NOMO-1 treated with dmso at 0.1 percent for 144 hours (cell line): ENCODE measurements around the gene JAM3.

ENCODE experiments used
- DNase-seq: peaks from one replicate; lab custom pipeline; 2025; ENCODE audit not compliant: unreplicated experiment; lab: John Stamatoyannopoulos, UW

JAM3 gene

DNA sequence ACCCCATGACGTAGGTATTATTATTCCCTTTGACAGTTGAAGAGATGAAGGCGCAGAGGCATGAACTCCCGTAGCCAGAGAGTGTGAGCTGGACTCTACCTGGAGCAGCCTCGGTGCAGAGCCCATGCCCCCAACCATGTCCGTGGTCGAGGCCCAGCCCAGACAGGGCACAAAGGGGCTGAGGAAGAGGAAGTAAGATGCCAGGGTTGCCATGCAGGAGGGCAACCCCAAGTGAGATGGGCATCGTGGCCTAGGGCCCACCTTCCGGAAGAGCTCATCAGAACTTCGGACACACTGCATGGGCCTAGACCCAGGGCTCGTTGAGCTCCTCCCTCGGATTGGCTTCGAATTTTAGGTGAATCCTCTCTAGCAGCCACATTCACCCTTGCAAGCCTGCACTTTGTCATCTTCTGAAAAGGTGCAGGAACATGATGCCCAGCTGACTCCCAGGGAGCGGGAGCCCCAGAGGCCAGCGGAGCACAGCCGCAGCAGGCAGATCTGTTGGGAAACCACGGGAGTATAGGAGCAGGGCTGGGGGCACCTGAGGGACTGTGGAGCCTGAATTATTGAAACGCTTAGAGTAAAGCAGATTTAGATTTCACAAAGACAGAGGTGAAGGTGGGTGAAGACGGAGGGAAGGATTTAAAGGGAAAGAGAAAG is 29.0 kb upstream of the JAM3 start:
- DNase-seq = no peak

DNA sequence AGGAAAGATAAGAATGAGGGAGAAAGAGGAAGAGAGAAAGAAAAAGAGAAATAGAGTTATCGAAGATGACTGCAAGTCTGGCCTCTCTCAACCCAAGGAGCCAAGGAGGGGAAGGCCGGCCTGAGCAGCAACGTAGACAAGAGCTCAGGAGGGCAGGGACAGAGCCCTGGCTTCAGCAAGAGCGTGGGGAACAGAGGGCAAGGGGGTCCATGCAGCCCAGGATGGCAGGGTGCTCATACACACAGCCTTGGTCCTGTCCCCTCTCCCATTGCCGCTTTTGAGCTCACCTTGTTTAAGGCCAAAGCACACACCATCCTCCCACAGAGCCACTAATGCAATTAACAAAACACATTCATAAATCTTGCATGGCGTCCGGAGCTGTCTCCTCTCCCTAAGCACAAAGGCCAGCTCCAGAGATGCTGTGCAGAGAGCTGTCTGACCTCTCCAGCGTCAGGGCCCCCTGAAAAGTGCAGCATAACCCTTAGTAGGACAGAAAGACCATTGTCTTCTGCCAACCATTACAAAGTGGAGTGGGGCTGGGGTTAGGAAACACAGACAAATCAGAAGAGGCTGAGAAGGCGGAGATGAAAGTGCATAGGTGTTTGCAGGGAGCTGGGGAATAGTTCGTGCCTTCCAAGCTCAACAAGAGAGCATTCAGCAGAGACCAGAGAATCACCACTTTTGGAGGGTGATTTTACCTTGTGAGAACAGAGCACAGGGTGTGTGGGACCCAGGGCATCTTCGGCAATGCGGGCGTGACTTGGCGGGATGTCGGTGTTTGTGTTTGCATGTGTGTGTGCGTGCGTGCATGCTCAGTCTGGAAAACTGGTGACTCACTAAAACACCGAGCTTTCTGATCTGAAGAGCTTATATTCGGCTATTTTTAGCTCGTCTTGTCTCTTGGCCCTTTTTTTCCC is 28.2 kb upstream of the JAM3 start:
- no peak for DNase-seq

DNA sequence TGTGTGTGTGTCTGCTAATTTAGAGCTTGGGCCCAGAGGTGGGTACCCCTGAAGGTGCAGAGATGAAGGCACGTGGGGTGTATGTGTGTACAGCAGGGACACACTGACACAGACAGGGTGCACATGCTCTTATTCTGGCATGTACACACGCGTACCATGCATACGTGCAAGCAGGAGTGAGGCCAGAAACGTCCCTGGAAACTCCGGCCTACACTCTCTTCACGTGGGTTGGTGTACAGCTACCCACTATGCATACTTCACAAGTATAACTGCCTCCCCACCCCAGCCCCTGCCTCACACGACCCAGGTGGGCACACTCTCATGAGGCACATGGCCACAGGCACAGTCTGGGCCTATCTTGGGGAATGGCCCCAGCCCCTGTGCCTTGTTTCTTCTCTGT is 27.5 kb upstream of the JAM3 start:
- no peak for DNase-seq

DNA sequence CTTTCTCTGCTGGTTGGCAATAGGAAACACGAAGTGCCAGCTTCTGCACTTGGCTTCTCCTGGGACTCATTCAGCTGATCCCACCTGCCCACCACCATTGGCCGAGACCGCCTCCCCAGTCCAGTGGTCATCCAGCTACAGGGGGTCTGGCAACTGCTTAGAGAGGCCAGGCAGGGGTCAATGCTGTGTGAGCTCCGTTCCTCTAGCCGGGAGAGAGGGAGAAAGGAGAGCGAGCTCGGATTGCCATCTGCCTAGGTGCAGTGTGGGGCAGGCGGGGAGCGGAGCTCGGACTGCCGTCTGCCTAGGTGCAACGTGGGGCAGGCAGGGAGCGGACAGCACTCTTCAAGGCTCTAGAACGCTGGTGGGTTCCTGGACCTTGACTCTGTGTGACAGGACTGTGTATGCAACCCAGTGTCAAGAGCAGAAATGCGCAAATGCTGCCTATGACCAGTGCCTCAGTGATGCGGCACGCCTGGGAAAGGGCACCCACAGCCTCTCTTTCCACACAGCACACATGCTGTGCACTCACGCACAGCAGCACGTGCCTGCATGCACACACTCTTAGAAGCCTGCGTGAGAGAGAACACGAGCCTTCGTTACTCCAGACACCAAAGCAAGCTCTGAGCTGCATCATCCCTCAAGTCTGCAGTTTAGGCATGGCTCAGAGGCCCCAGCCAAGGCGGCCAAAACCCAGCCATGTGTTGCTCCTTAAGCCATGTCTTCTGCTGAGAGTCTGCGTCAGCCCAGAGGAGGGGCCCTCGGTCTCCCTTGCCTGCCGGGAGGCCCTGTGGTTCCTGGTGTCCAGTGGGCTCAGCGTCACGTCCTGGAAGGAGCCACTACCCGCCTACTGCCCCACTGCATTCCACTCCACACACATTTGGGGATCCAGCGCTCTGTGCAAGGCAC is 26.8 kb upstream of the JAM3 start:
- no peak for DNase-seq

DNA sequence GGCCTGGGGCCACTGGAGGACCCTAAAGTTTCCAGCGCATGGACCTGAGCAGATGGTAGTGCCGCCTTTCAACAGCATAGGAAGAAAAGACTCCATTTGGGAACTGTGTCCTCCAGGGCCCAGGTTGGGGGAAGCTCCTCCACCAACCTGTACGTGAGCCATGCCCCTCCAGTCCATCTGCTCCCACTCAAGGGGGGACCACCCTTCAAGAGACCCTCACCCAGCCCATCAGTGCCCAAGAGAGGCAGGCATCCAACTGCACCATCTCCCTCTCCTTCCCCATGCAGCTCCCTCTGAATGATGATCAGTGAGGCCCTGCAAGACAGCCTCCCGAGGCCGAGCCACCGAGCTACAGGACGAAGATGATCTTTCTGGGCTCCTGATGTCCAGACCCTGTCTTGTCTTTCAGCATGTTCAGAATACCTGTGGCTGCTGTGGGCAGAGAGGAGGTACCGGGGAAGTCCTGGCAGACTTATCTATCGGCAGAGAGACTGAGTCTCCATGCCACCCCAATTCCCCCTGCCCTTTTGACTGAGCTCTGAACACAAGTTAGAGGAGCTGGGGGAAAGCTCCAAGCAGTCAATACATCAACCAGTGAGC is 25.0 kb upstream of the JAM3 start:
- no peak for DNase-seq

DNA sequence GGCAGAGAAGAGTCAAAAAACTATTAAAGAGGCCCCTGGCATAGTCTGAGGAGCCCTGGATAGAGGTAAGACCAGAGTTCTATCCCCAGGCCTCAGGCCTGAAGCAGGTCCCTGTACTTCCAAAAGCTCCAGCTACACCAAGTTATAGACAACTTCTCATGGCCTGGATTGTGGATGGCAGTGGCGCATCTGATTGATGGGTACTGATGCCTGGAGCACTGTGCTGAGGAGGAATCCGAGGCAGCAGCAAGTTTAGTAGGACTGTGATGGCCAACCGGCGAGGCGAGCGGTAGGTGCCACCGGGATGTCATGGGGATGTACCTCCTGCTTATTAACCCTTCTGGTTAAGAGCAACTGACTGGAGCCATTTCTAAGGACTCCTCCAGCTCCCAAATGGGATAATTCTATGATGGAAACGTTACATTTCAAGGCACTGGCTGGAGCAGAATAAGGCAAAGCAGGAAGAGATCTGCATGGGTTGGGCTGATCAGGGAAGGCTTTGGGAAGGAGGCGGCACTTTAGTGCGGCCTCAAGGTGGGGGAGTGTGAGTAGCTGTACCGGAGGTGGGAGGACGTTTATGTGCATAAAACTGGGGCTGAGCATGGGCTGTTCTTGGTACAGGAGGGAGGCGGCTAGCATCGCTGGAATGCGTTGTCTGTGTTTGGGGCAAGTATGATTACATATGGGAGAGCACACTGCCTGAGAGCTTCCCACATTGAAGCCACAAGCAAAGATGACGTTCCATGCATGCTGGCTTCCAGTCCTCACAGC is 24.2 kb upstream of the JAM3 start:
- DNase-seq = no peak

DNA sequence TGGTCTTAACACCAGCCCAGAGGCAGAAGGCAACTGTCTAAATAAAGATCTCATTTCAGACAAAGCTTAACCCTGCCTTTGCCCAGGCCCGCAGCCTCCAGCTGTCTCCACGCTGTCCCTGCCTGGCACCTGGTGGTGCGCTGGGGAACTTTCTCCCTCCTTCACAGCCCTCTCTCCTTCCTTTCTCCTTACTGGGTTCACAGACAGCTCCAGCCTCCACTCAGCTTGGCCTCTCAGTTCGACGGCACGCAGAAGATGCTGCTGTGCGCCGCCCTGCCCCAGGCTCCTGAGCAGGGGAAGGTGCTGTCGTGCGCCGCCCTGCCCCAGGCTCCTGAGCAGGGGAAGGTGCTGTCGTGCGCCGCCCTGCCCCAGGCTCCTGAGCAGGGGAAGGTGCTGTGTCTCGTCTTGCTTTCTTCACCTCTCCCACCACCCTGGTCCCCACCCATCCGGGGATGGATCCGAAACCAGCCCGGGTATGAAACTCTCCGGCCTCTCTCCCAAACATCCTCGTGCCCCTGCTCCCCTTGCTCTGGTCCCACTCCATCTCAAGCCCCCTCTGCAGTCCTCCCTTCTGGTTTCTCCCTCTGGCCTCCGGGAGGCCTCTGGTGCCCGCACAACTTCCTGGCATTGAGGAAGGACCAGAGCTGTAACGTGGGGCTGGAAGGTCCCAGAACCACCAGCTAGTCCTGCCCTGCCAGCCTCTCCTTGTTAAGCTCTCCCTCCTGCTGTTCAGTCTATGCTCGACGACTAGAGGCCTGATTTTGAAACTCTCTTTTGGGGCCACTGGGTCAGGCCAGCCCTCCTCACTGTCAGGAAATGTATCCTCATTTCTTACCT is 22.9 kb upstream of the JAM3 start:
- no peak for DNase-seq

DNA sequence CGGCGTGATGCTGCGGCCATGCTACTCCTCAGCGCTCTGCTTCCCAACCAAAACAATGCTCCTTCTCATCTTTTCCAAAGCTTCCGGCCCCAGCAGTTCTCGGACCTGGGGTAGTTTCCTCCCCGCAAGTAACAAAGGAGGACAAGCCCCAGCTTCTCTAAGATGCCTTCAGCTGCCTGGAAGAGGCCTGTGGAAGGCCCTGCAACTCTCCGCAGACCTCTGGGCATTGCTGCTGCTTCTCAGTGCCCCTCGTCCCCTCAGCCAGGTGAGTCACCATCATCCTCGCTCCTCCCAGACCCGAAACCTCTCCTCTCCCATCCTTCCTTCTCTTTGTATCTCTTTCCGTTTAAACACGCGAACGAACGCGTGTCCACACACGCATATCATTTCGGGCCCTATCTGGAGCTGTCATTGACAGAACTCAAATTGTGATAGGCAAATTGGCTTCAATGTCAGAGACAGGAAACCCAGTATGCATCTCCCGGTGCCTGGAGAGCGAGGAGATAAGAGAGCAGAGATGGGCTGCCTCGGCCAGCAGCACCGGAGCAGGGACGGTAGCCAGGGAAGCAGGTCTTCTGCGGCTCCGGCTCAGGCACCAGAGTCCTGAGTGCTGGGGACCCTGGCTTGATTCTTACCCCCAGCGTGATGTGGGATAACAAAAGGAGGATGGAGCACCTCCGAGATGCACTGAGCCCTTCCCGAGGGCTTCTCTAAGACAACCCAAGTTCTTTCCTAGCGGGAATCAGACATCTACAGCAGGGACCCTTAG is 22.0 kb upstream of the JAM3 start:
- DNase-seq = no peak

DNA sequence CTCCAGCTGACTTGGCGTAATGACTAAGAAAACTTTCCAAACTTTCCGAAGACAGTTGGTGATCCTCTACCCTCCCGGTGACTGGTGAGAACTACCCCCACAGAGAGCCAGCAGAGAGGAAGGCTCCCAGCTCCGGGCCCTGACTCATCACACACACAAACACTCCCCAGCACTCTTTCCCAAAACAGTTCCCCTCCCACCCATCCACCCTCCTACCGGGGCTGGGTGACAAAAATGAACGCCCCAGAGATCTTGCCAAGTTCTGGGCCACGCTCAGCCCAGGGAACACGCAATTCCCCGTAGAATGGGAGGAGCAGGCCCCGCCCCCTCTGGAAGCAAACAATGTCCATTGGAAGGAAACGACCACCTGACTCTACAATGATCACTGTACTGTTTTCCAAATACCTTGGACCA is 21.3 kb upstream of the JAM3 start:
- no peak for DNase-seq

DNA sequence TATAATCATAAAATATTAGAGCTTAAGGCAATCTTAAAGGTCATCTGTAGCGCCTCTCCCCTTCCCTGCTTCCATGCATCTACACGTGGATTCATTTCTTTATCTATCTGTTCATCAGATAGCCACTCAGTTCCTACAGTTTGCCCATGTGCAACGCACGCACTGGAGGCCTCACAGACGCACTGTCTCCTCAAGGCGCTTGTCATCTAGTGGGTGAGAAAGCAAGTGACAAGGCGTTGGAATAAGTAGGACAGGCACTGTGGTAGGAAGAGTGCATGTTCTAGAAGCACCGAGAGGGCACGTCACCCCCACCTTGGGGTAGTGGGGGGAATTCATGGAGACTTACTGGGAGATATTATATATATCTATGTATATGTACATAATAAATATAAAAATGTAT is 20.8 kb upstream of the JAM3 start:
- DNase-seq = no peak

DNA sequence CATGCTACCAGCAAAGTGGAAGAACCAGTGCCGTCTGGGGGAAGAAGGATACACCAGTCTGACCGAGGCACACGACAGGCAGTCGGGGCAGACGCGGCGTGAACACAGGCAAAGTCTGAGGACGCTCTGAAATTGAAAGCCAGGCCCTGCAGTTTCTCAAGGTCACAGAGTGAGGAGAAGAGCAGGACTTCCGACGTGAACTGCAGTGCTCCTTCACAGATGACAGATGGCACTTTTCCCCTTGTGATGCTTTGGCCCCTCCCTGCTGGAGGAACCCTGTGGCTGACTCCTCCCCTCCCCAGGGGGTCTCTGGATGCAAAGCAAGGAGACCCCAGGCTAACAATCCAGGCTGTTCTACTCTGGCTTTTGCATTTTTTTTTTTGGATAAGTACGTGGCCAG is 19.6 kb upstream of the JAM3 start:
- DNase-seq = no peak

DNA sequence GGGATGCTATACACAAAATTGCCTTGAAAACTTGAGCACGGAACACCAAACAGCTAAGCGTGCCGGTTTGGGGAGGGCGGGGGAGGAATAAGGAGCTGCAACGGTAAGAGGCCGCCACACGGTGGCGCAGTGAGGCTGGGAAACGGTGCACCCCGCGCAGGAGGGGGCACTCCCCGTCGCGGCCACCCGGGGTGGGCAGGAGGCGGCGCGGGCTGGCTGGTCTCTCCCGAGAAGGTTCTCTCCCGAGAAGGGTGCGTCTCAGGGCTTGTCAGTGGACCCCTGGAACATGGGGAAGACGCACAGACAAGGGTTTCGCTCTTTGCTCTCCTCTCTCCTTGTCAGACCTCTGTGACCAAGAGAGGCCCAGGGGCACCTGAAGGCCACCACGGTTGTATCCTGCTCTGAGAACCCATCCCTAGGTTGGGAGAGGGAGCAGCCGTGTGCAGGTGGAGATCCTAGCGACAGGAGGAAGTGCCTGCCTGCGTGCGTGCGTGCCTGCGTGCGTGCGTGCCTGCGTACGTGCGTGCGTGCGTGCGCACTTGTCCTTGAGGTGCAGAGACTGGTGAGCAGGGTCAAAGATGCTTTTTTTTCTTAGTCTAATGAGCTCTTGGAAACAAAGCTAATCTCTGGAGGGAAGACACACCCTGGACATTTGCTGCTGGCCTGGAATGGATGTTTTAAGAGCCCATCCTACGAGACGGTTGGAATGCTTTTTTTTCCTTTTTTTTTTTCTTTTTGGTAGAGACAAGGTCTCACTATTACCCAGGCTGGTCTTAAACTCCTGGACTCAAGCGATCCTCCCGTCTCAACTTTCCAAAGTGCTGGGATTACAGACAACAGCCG is 18.1 kb upstream of the JAM3 start:
- peak; percentile 15 for DNase-seq

DNA sequence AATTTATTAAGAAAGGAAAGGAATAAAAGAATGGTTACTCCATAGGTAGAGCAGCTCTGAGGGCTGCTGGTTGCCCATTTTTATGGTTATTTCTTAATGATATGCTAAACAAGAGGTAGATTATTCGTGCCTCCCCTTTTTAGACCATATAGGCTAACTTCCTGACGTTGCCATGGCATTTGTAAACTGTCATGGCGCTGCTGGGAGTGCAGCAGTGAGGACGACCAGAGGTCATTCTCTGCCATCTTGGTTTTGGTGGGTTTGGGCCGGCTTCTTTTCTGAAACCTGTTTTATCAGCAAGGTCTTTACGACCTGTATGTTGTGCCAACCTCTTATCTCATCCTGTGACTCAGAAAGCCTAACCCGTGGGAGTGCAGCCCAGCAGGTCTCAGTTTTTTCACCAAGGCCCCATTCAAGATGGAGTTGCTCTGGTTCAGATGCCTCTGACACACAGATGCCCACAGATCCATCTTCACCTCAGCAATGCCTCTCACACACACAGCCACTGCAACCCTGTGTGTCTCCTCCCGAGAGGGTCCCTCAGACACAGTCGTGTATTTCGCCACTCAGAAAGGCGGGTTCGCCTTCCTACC is 16.4 kb upstream of the JAM3 start:
- no peak for DNase-seq

DNA sequence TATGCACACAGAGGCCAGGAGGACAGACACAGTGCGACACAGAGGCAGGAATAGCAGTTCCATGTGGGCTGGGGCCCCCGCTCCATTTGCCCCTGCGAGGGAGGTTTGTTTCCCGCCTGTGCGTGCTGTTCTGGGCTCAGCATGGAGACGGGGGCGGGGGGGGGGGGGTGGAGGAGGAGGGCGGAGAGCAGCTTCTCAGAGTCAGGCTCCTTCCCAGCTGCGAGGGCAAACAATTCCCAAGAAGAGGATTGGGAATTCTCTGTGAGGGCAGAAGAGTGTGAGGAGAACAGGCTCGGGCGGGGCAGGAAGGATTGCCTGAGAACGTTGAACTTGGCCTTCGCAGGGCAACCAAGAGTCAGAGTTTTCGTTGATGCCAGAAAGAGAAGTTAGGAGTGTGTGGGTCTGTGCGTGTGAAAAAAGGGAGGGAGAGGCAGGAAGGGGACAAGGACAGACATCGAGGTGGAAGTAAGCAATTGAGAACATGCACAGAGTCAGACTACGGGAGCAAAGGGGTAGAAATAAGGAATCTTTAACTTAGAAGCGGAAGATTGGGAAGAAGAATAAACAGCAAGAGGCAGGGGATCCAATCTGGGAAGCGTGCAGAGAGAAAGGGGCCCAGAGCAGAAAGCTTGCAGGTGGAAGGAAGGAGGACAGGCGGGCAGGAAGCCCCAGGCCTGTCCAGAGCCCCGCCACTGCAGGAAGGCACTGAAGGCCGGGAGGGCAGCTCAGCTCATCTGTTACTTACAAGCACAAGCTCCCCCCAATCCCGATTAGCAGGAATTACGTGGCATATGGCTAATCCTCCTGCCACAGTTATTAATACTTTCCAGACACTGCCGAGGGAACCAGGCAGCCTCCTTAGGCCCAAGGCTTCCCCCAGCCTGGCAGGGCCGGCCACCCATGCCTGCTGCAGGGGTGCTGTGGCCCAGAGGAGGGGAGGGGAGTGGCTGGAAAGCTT is 15.6 kb upstream of the JAM3 start:
- no peak for DNase-seq

DNA sequence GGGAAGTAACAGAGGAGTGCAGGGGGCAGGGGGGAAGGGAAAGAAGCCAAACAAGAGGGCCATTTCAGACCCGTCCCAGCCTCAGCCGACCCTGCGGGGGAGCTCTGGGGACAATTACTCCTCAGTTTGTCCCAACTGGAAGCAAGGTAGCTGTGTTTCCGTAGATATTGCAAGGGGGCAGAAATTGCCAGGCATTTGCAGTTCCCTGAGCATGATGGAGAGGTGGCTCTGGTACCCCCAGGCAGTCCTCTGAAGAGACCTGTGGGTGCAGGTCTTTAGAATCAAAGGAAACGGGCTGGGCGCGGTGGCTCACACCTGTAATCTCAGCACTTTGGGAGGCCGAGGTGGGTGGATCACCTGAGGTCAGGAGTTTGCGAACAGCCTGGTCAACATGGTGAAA is 13.8 kb upstream of the JAM3 start:
- no peak for DNase-seq

DNA sequence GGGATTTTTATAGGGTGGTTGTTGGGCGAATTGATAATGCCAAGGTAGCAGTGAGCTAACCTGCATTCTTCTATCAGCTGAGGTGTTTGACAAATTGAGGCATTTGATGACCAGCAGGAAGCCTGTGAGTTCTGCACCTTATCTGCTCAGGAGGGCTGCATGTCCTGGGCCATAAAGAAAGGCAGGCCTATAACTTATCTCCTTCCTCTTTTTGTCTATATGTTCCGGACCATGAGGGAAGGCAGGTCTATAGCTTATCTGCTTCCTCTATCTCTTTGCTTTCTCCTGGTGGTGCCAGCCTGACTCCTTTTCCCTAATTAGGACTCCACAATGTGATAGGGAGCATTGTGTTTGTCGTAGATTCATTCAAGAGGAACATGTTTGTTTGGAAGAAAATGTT is 8.6 kb upstream of the JAM3 start:
- peak; percentile 7 for DNase-seq
